HepG2 (cell line): ENCODE measurements around the gene HYAL1. TPM values are rescaled to one million over a fixed set of nuclear protein-coding genes. Genes with fewer than 3 reads are reported as not detected.
A peak's percentile ranks its signal among the peaks of the same experiment; 100 is the strongest.

Source experiments
- AKNA ChIP-seq: sonication (generic); formaldehyde crosslinking; IDR thresholded peaks from 2 replicates; pipeline ENCODE4 v1.4.0; 2020; ENCODE audit warnings: missing genetic modification reagents, borderline replicate concordance
- CREBL2 ChIP-seq: sonication (generic); formaldehyde crosslinking; IDR thresholded peaks from 2 replicates; pipeline ENCODE4 v1.8.1; 2023; ENCODE audit warnings: missing genetic modification reagents, mild to moderate bottlenecking, borderline replicate concordance
- CTCF ChIP-seq: sonication (generic); formaldehyde crosslinking; IDR thresholded peaks from 2 replicates; pipeline ENCODE4 v1.5.0; 2020; ENCODE audit warnings: mild to moderate bottlenecking, missing genetic modification reagents, moderate library complexity
- JUND ChIP-seq: sonication (generic); formaldehyde crosslinking; IDR thresholded peaks from 2 replicates; pipeline ENCODE4 v1.8.0; 2022; ENCODE audit warnings: mild to moderate bottlenecking, missing genetic modification reagents
- KAT7 ChIP-seq: IDR thresholded peaks from 2 replicates; pipeline ENCODE4 v1.6.1; 2018; ENCODE audit warnings: borderline replicate concordance, missing compliant biosample characterization
- MAFG ChIP-seq: sonication (generic); formaldehyde crosslinking; IDR thresholded peaks from 2 replicates; pipeline ENCODE4 v1.5.1; 2020; ENCODE audit warnings: mild to moderate bottlenecking, missing genetic modification reagents
- NCOA5 ChIP-seq: sonication (generic); formaldehyde crosslinking; IDR thresholded peaks from 2 replicates; pipeline ENCODE4 v1.4.0; 2020; ENCODE audit warnings: missing genetic modification reagents
- POLR2G ChIP-seq: fragments of 200-400 bp; formaldehyde crosslinking; IDR thresholded peaks from 2 replicates; pipeline ENCODE4 v1.6.1; 2018; ENCODE audit warnings: mild to moderate bottlenecking, low read depth, low read length, moderate library complexity
- RARG ChIP-seq: sonication (generic); formaldehyde crosslinking; IDR thresholded peaks from 2 replicates; pipeline ENCODE4 v1.4.0; 2020; ENCODE audit warnings: low read depth, mild to moderate bottlenecking, missing genetic modification reagents
- RBM22 ChIP-seq: fragments of 200-400 bp; formaldehyde crosslinking; optimal IDR thresholded peaks from 2 replicates; pipeline ENCODE3; 2017; ENCODE audit warnings: mild to moderate bottlenecking, low read length, moderate library complexity
- RFXAP ChIP-seq: sonication (generic); formaldehyde crosslinking; IDR thresholded peaks from 2 replicates; pipeline ENCODE4 v1.4.0; 2020; ENCODE audit warnings: missing genetic modification reagents, borderline replicate concordance
- STAT6 ChIP-seq: sonication (generic); formaldehyde crosslinking; IDR thresholded peaks from 2 replicates; pipeline ENCODE4 v1.4.0; 2020; ENCODE audit warnings: missing genetic modification reagents, mild to moderate bottlenecking, borderline replicate concordance
- ZNF282 ChIP-seq: fragments of 450-650 bp; IDR thresholded peaks from 2 replicates; pipeline ENCODE4 v1.6.1; 2018; ENCODE audit not compliant: partially characterized antibody
- ZNF484 ChIP-seq: sonication (generic); formaldehyde crosslinking; IDR thresholded peaks from 2 replicates; pipeline ENCODE4 v1.5.1; 2020; ENCODE audit warnings: mild to moderate bottlenecking, low read depth, missing genetic modification reagents, borderline replicate concordance
- polyA plus RNA-seq, 8 experiments: library from polyadenylated mRNA; depleted of rRNA in 3 of 8; stranded (reverse) in 7 of 8; unstranded in 1 of 8; fragments of >200 nt; fragmentation: Illumina TruSeq in 4 of 8; extraction: Trizol in 4 of 8; gene quantifications; 2 replicates each; pipeline versions ENCODE4 v1.2.1 to v1.2.3, GENCODE V29; 2011 to 2016; ENCODE audit warnings: low read depth in 4 of 8, missing spikeins in 1 of 8, mixed read lengths in 1 of 8; ENCODE audit not compliant: insufficient read depth in 1 of 8
- total RNA-seq, 5 experiments: library from RNA; depleted of rRNA; stranded (reverse); fragments of >200 nt; fragmentation: Illumina TruSeq; extraction: Trizol; gene quantifications; 2 replicates each; pipeline ENCODE4 v1.2.3, GENCODE V29; 2016; ENCODE audit warnings: low read depth in 1 of 5

HYAL1 gene
- total and polyA plus RNA-seq, 2 of the 13 experiments (the other 11 are each of a cell fraction or from before 2014, with no cell fraction given) = 76.5 to 193 TPM

- TF ChIP-seq STAT6 (CRISPR knock-in tag) (no peak), JUND (CRISPR knock-in tag) (no peak), NCOA5 (CRISPR knock-in tag) (no peak), ZNF484 (CRISPR knock-in tag) (no peak), CREBL2 (CRISPR knock-in tag) (no peak), KAT7 (peak; percentile 69; the same call in 1 of the 2 replicates), MAFG (CRISPR knock-in tag) (no peak), POLR2G (peak; percentile 94), RARG (CRISPR knock-in tag) (no peak), RFXAP (CRISPR knock-in tag) (peak; percentile 85), RBM22 (no peak), CTCF (CRISPR knock-in tag) (no peak; the same call in 1 of the 2 replicates), ZNF282 (no peak), AKNA (no peak)
Measured at GRCh38 chr3:50327943-50328691, 24.7 kb upstream of the HYAL1 start, which contains the start of gene TUSC2 (continued).
